SK-N-SH treated with all-trans-retinoic acid at 6 μM for 48 hours (cell line): Measurements from ENCODE around the gene PP2D1.
"Not testable (repeated sequence)": the region's sequence is repeated elsewhere in the genome, so short reads cannot be mapped to it uniquely, and the experiment has no call there.

Source experiments
- ATAC-seq: fragments of 200-7000 bp; cut with Tn5 transposase; 3 replicates; pipeline ENCODE4 v1.9.1; 2020; ENCODE audit warnings: mild to moderate bottlenecking, moderate library complexity
- ARNTL ChIP-seq: fragments of 450-650 bp; formaldehyde crosslinking; IDR thresholded peaks from 2 replicates; pipeline ENCODE4 v1.5.0; 2020; ENCODE audit warnings: low read depth, mild to moderate bottlenecking, moderate library complexity, borderline replicate concordance
- BACH2 ChIP-seq: fragments of 250-450 bp; sonication (Bioruptor Pico); IDR thresholded peaks from 2 replicates; pipeline ENCODE4 v1.9.0; 2021; ENCODE audit warnings: mild to moderate bottlenecking, borderline replicate concordance
- CSRNP3 ChIP-seq: fragments of 250-450 bp; sonication (Bioruptor Pico); IDR thresholded peaks from 2 replicates; pipeline ENCODE4 v1.5.1; 2021; ENCODE audit warnings: mild to moderate bottlenecking, moderate library complexity
- ESRRG ChIP-seq: fragments of 250-450 bp; sonication (Bioruptor Pico); IDR thresholded peaks from 2 replicates; pipeline ENCODE4 v1.6.1; 2021; ENCODE audit warnings: mild to moderate bottlenecking
- GLIS3 ChIP-seq: fragments of 250-450 bp; sonication (Bioruptor Pico); IDR thresholded peaks from 2 replicates; pipeline ENCODE4 v1.5.0; 2020; ENCODE audit warnings: mild to moderate bottlenecking, moderate library complexity
- ISL1 ChIP-seq: fragments of 250-450 bp; sonication (Bioruptor Pico); IDR thresholded peaks from 2 replicates; pipeline ENCODE4 v2.1.2; 2022; ENCODE audit warnings: mild to moderate bottlenecking, moderate library complexity
- OSR1 ChIP-seq: fragments of 250-450 bp; sonication (Bioruptor Pico); IDR thresholded peaks from 2 replicates; pipeline ENCODE4 v1.8.0; 2022; ENCODE audit warnings: moderate library complexity, mild to moderate bottlenecking, inconsistent platforms
- PPARA ChIP-seq: fragments of 250-450 bp; sonication (Bioruptor Pico); IDR thresholded peaks from 2 replicates; pipeline ENCODE4 v1.5.0; 2020; ENCODE audit warnings: mild to moderate bottlenecking, borderline replicate concordance
- RARB ChIP-seq: fragments of 250-450 bp; sonication (Bioruptor Pico); IDR thresholded peaks from 2 replicates; pipeline ENCODE4 v1.8.0; 2021; ENCODE audit warnings: mild to moderate bottlenecking, moderate library complexity
- SNAI2 ChIP-seq: fragments of 250-450 bp; sonication (Bioruptor Pico); IDR thresholded peaks from 2 replicates; pipeline ENCODE4 v1.5.0; 2020; ENCODE audit warnings: mild to moderate bottlenecking, moderate library complexity
- TCF4 ChIP-seq: fragments of 250-450 bp; sonication (Bioruptor Pico); IDR thresholded peaks from 2 replicates; pipeline ENCODE4 v1.8.0; 2021; ENCODE audit warnings: mild to moderate bottlenecking, moderate library complexity, borderline replicate concordance
- TOX ChIP-seq: fragments of 250-450 bp; sonication (Bioruptor Pico); IDR thresholded peaks from 2 replicates; pipeline ENCODE4 v1.8.0; 2021; ENCODE audit warnings: mild to moderate bottlenecking, moderate library complexity, borderline replicate concordance
- ZC3H10 ChIP-seq: fragments of 250-450 bp; sonication (Bioruptor Pico); IDR thresholded peaks from 2 replicates; pipeline ENCODE4 v1.5.1; 2021; ENCODE audit warnings: mild to moderate bottlenecking, moderate library complexity
- ZFP3 ChIP-seq: fragments of 250-450 bp; sonication (Bioruptor Pico); IDR thresholded peaks from 2 replicates; pipeline ENCODE4 v1.5.0; 2020; ENCODE audit warnings: mild to moderate bottlenecking, moderate library complexity
- ZFP30 ChIP-seq: fragments of 450-650 bp; formaldehyde crosslinking; IDR thresholded peaks from 2 replicates; pipeline ENCODE4 v1.5.0; 2022; ENCODE audit warnings: mild to moderate bottlenecking, moderate library complexity
- ZNF565 ChIP-seq: fragments of 450-650 bp; formaldehyde crosslinking; conservative IDR thresholded peaks from 2 replicates; pipeline ENCODE4 v1.5.0; 2020; ENCODE audit warnings: low read depth, mild to moderate bottlenecking, moderate library complexity
- ZNF70 ChIP-seq: fragments of 450-650 bp; formaldehyde crosslinking; IDR thresholded peaks from 2 replicates; pipeline ENCODE4 v1.5.0; 2020; ENCODE audit warnings: mild to moderate bottlenecking, moderate library complexity
- ZNF8 ChIP-seq: fragments of 450-650 bp; formaldehyde crosslinking; IDR thresholded peaks from 2 replicates; pipeline ENCODE4 v1.5.0; 2020; ENCODE audit warnings: mild to moderate bottlenecking, moderate library complexity
- TF ChIP-seq, protein P1 (sequence below): fragments of 250-450 bp; sonication (Bioruptor Pico); IDR thresholded peaks from 2 replicates; pipeline ENCODE4 v1.5.0; 2020; ENCODE audit warnings: mild to moderate bottlenecking, moderate library complexity
- TF ChIP-seq, protein P2 (sequence below): fragments of 250-450 bp; sonication (Bioruptor Pico); IDR thresholded peaks from 2 replicates; pipeline ENCODE4 v1.8.0; 2021; ENCODE audit warnings: low read depth, mild to moderate bottlenecking, moderate library complexity, borderline replicate concordance
- TF ChIP-seq, protein P3 (sequence below): fragments of 250-450 bp; sonication (Bioruptor Pico); IDR thresholded peaks from 2 replicates; pipeline ENCODE4 v1.8.0; 2020; ENCODE audit warnings: mild to moderate bottlenecking, moderate library complexity, borderline replicate concordance

PP2D1 gene

GRCh38 chr3:20047976-20048883, 36.2 kb upstream of the PP2D1 start:
- no peak for ATAC-seq
- peak; percentile 97 for TF ChIP-seq ZNF70 (CRISPR knock-in tag)
- TF ChIP-seq ZFP30 (CRISPR knock-in tag): no peak
- TF ChIP-seq, protein P1, sequence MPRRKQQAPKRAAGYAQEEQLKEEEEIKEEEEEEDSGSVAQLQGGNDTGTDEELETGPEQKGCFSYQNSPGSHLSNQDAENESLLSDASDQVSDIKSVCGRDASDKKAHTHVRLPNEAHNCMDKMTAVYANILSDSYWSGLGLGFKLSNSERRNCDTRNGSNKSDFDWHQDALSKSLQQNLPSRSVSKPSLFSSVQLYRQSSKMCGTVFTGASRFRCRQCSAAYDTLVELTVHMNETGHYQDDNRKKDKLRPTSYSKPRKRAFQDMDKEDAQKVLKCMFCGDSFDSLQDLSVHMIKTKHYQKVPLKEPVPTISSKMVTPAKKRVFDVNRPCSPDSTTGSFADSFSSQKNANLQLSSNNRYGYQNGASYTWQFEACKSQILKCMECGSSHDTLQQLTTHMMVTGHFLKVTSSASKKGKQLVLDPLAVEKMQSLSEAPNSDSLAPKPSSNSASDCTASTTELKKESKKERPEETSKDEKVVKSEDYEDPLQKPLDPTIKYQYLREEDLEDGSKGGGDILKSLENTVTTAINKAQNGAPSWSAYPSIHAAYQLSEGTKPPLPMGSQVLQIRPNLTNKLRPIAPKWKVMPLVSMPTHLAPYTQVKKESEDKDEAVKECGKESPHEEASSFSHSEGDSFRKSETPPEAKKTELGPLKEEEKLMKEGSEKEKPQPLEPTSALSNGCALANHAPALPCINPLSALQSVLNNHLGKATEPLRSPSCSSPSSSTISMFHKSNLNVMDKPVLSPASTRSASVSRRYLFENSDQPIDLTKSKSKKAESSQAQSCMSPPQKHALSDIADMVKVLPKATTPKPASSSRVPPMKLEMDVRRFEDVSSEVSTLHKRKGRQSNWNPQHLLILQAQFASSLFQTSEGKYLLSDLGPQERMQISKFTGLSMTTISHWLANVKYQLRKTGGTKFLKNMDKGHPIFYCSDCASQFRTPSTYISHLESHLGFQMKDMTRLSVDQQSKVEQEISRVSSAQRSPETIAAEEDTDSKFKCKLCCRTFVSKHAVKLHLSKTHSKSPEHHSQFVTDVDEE (CRISPR knock-in tag): peak; percentile 21; the same call in 1 of the 2 replicates
- TF ChIP-seq BACH2 (CRISPR knock-in tag): no peak
- TF ChIP-seq, protein P2, sequence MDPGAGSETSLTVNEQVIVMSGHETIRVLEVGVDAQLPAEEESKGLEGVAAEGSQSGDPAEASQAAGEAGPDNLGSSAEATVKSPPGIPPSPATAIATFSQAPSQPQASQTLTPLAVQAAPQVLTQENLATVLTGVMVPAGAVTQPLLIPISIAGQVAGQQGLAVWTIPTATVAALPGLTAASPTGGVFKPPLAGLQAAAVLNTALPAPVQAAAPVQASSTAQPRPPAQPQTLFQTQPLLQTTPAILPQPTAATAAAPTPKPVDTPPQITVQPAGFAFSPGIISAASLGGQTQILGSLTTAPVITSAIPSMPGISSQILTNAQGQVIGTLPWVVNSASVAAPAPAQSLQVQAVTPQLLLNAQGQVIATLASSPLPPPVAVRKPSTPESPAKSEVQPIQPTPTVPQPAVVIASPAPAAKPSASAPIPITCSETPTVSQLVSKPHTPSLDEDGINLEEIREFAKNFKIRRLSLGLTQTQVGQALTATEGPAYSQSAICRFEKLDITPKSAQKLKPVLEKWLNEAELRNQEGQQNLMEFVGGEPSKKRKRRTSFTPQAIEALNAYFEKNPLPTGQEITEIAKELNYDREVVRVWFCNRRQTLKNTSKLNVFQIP: no peak
- peak; percentile 51; the same call in 1 of the 2 replicates for TF ChIP-seq TCF4

DNA sequence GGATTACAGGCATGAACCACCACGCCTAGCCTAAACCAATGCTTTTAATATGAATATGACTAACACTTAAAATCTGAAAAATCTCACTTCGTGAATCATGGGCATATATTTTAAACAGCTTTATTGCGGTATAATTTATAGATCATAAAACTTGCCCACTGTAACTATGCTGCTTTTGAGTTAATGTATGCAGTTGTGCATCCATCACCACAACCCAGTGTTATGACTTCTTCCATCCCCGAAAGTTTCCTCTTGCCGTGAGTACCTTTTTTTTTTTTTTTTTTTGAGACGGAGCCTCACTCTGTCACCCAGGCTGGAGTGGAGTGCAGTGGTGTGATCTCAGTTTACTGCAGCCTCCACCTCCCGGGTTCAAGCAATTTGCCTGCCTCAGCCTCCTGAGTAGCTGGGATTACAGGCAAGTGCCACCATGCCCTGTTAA, 35.3 kb upstream of the PP2D1 start:
- no peak for TF ChIP-seq ZFP3 (CRISPR knock-in tag)
- TF ChIP-seq ZNF70 (CRISPR knock-in tag): no peak
- TF ChIP-seq GLIS3 (CRISPR knock-in tag): no peak
- no peak for TF ChIP-seq ESRRG (CRISPR knock-in tag)
- TF ChIP-seq ISL1 (CRISPR knock-in tag): no peak
- no peak for TF ChIP-seq PPARA (CRISPR knock-in tag)
- TF ChIP-seq ZNF565 (CRISPR knock-in tag): no peak
- ATAC-seq: no peak

- no peak for TF ChIP-seq SNAI2 (CRISPR knock-in tag)
- TF ChIP-seq RARB (CRISPR knock-in tag): no peak
- TF ChIP-seq ZFP30 (CRISPR knock-in tag): no peak
- TF ChIP-seq TCF4: no peak
- TF ChIP-seq ZNF70 (CRISPR knock-in tag): no peak
- TF ChIP-seq, all 23 proteins: peak for 0
These were observed 34.5 kb upstream of the PP2D1 start for GRCh38 chr3:20046556-20046955.

GRCh38 chr3:20045141-20045540, 33.1 kb upstream of the PP2D1 start:
- ATAC-seq: not testable (repeated sequence)

More at GRCh38 chr3:20046556-20046955, 34.5 kb upstream of the PP2D1 start:
- no peak for ATAC-seq

DNA sequence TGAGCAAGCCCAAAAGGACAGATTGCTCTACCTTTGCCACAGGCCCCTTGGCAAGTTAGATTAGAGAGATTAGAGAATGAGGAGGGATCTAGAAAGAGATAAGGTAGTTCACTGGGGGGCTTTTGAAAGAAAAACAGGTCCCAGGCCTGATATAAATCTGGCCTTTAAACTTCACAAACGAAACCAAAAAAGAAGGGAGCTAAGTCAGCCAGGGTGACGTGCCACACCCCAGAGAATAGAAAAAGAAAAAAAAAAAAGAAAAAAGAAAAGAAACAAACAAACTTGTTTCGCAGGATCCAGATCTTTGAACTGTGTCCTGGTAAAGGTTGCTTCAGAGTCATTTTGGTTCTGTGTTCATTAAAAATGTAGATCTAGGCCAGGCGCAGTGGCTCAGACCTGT, 31.8 kb upstream of the PP2D1 start:
- TF ChIP-seq TCF4: no peak
- no peak for TF ChIP-seq ZNF8 (CRISPR knock-in tag)
- no peak for TF ChIP-seq ZNF565 (CRISPR knock-in tag)
- no peak for TF ChIP-seq GLIS3 (CRISPR knock-in tag)
- no peak for TF ChIP-seq ESRRG (CRISPR knock-in tag)
- TF ChIP-seq ARNTL: no peak
- no peak for TF ChIP-seq ZC3H10 (CRISPR knock-in tag)
- TF ChIP-seq CSRNP3 (CRISPR knock-in tag): no peak
- no peak for TF ChIP-seq TOX (CRISPR knock-in tag)
- no peak for TF ChIP-seq BACH2 (CRISPR knock-in tag)
- no peak for ATAC-seq

DNA sequence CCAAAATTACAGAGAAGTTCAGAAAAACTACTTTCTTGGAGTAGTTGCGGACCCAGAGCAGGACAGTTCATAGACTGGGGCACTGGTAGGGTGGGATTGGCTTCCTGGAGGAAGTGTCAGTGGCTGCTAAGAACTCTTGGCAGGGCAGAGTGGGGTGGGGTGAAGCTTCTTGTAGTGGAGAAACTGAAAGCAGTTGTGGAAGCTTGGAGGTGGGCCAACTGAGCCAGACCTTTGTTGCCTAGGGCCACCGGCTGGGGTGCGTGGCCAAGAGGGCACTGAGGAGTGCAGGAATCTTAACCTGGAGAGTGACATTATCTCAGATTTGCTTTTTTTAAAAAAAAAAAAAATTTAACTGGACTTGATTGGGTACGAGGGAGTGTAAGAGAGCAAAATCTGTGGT, 31.3 kb upstream of the PP2D1 start:
- ATAC-seq: no peak
- TF ChIP-seq, protein P3, sequence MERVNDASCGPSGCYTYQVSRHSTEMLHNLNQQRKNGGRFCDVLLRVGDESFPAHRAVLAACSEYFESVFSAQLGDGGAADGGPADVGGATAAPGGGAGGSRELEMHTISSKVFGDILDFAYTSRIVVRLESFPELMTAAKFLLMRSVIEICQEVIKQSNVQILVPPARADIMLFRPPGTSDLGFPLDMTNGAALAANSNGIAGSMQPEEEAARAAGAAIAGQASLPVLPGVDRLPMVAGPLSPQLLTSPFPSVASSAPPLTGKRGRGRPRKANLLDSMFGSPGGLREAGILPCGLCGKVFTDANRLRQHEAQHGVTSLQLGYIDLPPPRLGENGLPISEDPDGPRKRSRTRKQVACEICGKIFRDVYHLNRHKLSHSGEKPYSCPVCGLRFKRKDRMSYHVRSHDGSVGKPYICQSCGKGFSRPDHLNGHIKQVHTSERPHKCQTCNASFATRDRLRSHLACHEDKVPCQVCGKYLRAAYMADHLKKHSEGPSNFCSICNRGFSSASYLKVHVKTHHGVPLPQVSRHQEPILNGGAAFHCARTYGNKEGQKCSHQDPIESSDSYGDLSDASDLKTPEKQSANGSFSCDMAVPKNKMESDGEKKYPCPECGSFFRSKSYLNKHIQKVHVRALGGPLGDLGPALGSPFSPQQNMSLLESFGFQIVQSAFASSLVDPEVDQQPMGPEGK (CRISPR knock-in tag): no peak
- TF ChIP-seq ISL1 (CRISPR knock-in tag) (no peak), PPARA (CRISPR knock-in tag) (no peak), GLIS3 (CRISPR knock-in tag) (no peak), OSR1 (no peak), RARB (CRISPR knock-in tag) (no peak), BACH2 (CRISPR knock-in tag) (no peak)
- TF ChIP-seq, protein P2: no peak
